Spleen (tissue), 11 donors: ENCODE data around the gene ADRA1B. TPM values are rescaled to one million over a fixed set of nuclear protein-coding genes. Genes with fewer than 3 reads are reported as not detected.

Experiments
- DNase-seq: peaks from one replicate; pipeline ENCODE4 v3.0.0-alpha.2; 2020
- H3K27ac ChIP-seq, 8 donors: fragments of 200-600 bp; sonication (generic) in 7 of 8; 1 replicate in 4 of 8; 2 replicates in 4 of 8; pipeline versions ENCODE4 v1.5.0 to v1.8.0; 2016 to 2021; ENCODE audit warnings: inconsistent platforms in 4 of 8, mild to moderate bottlenecking in 4 of 8, moderate library complexity in 1 of 8
- H3K27me3 ChIP-seq, 7 donors: fragments of 200-600 bp; sonication (generic) in 6 of 7; replicated peaks in 1 of 7; 1 replicate in 4 of 7; 2 replicates in 3 of 7; pipeline versions ENCODE4 v1.5.0 to v1.8.0; 2016 to 2021; ENCODE audit warnings: inconsistent platforms in 3 of 7, mild to moderate bottlenecking in 1 of 7
- H3K36me3 ChIP-seq, 6 donors: fragments of 200-600 bp; sonication (generic) in 5 of 6; 1 replicate in 4 of 6; 2 replicates in 2 of 6; pipeline versions ENCODE4 v1.5.0 to v1.8.0; 2016 to 2021; ENCODE audit warnings: inconsistent platforms in 2 of 6
- H3K4me1 ChIP-seq, 6 donors: fragments of 200-600 bp; sonication (generic) in 5 of 6; 1 replicate in 3 of 6; 2 replicates in 3 of 6; pipeline versions ENCODE4 v1.5.0 to v1.8.0; 2016 to 2021; ENCODE audit warnings: inconsistent platforms in 3 of 6
- H3K4me3 ChIP-seq, 8 donors: fragments of 200-600 bp; sonication (generic) in 7 of 8; 1 replicate in 4 of 8; 2 replicates in 4 of 8; pipeline versions ENCODE4 v1.5.0 to v1.8.0; 2016 to 2021; ENCODE audit warnings: inconsistent platforms in 4 of 8, mild to moderate bottlenecking in 4 of 8, moderate library complexity in 2 of 8
- H3K9me3 ChIP-seq, 8 donors: fragments of 200-600 bp; sonication (generic) in 7 of 8; 1 replicate in 4 of 8; 2 replicates in 4 of 8; pipeline versions ENCODE4 v1.5.0 to v1.8.0; 2016 to 2021; ENCODE audit warnings: inconsistent platforms in 4 of 8
- CTCF ChIP-seq, 11 experiments: fragments of 200-600 bp in 7 of 11; fragments of 450-650 bp in 4 of 11; sonication (generic) in 4 of 11; IDR thresholded peaks in 8 of 11; conservative IDR thresholded peaks in 3 of 11; 1 replicate in 7 of 11; 2 replicates in 4 of 11; pipeline versions ENCODE4 v1.4.0 to v1.8.0; 2016 to 2021; ENCODE audit warnings: antibody characterized with exemption in 11 of 11, inconsistent platforms in 4 of 11, mild to moderate bottlenecking in 1 of 11
- POLR2A ChIP-seq, 3 donors: fragments of 450-650 bp; IDR thresholded peaks; one replicate each; pipeline ENCODE4 v1.5.1; 2017; ENCODE audit warnings: antibody characterized with exemption in 3 of 3, mild to moderate bottlenecking in 1 of 3
- POLR2AphosphoS5 ChIP-seq, 3 donors: sonication (generic); formaldehyde crosslinking; IDR thresholded peaks; one replicate each; pipeline ENCODE4 v1.5.1; 2017; ENCODE audit warnings: antibody characterized with exemption in 3 of 3
- WGBS, 5 donors: extraction: QIAGEN DNeasy Blood & Tissue Kit in 3 of 5; methylation state at CpG; one replicate each; pipeline versions ENCODE4 v1.1.5 to v1.1.7; 2013 to 2018; 5-methylcytosine and 5-hydroxymethylcytosine counted together
- intact Hi-C: fragments of 100-400 bp; cut with DNase I; formaldehyde crosslinking; loops from one replicate; pipeline ENCODE4 v1.15.0; 2023; ENCODE audit warnings: low total_unique reads
- polyA plus RNA-seq, 3 donors: library from polyadenylated mRNA; stranded (reverse); fragments of 200-250 nt; gene quantifications; one replicate each; pipeline ENCODE4 v1.2.1, GENCODE V29; 2013
- total RNA-seq, 7 donors: library from RNA; depleted of rRNA in 3 of 7; stranded (reverse); fragments of >200 nt in 3 of 7; fragmentation: NEBNext Ultra II Directional in 4 of 7; extraction: Animal tissue kit (Norgen Biotek cat#: 25700) in 4 of 7; gene quantifications; one replicate each; pipeline versions ENCODE4 v1.1.0 to v1.2.1, GENCODE V29; 2016 to 2021
- donor health status: healthy with polysubstance abuse.
- donor health status: DM: no; HTN: no; CAD: no; lungs with moderate emphysema.
- donor health status: DM: no; HTN: no; CAD: no.
- donor health status: Bipolar disorder and iron deficiency.
- donor health status: healthy.
- donor health status: DM: no; HTN: no; CAD: no.
- donor health status: DM: yes; HTN: yes; CAD: no.

The ADRA1B gene
- total and polyA plus RNA-seq, 10 donors: 0.65 to 39.6 (median 11.7) TPM

GRCh38 chr5:159899067-159900049 lies 16.9 kb upstream of the ADRA1B start:
- Histone ChIP-seq H3K27ac (no peak overlapping the region), H3K27me3 (peaks cover 0 to 8% (median 0%) of the 10 kb centered on the region in 7 donors), H3K4me3 (no peak overlapping the region), H3K36me3 (no peaks in the 10 kb centered on the region), H3K4me1 (no peaks in the 10 kb centered on the region), H3K9me3 (no peaks in the 10 kb centered on the region)
- TF ChIP-seq POLR2AphosphoS5 (IDR thresholded peaks at IDR 0.05) (no peak), POLR2A (IDR thresholded peaks at IDR 0.05) (no peak), CTCF (IDR thresholded peaks at IDR 0.05 in 8 of 11, conservative IDR thresholded peaks at IDR 0.05 in 3 of 11) (no peak)
- no peak for DNase-seq
- 79 to 95% (median 87%) methylated on average over 4 of the region's 4 CpGs for WGBS, 5 donors
- intact Hi-C loops: no loop called here

GRCh38 chr5:159901308-159901707 lies 15.0 kb upstream of the ADRA1B start:
- intact Hi-C loops: no loop called here
- H3K27ac ChIP-seq: no peak overlapping the region
- peaks cover 0 to 8% (median 0%) of the 10 kb centered on the region in 7 donors for H3K27me3 ChIP-seq
- 53 to 84% (median 69%) methylated on average over 1 of the region's 1 CpG for WGBS, 5 donors
- H3K9me3 ChIP-seq: no peaks in the 10 kb centered on the region
- no peak for DNase-seq
- H3K4me1 ChIP-seq: no peaks in the 10 kb centered on the region
- no peaks in the 10 kb centered on the region for H3K36me3 ChIP-seq
- TF ChIP-seq POLR2A (IDR thresholded peaks at IDR 0.05): no peak
- TF ChIP-seq CTCF (IDR thresholded peaks at IDR 0.05 in 8 of 11, conservative IDR thresholded peaks at IDR 0.05 in 3 of 11): no peak
- TF ChIP-seq POLR2AphosphoS5 (IDR thresholded peaks at IDR 0.05): no peak
- no peak overlapping the region for H3K4me3 ChIP-seq

- Histone ChIP-seq H3K27ac (no peak overlapping the region), H3K9me3 (no peaks in the 10 kb centered on the region), H3K36me3 (no peaks in the 10 kb centered on the region), H3K4me3 (no peak overlapping the region), H3K27me3 (peaks cover 0 to 8% (median 0%) of the 10 kb centered on the region in 7 donors), H3K4me1 (no peaks in the 10 kb centered on the region)
- intact Hi-C loops: no loop called here
- no peak for TF ChIP-seq POLR2A (IDR thresholded peaks at IDR 0.05)
- no peak for TF ChIP-seq POLR2AphosphoS5 (IDR thresholded peaks at IDR 0.05)
- no peak for TF ChIP-seq CTCF (IDR thresholded peaks at IDR 0.05 in 8 of 11, conservative IDR thresholded peaks at IDR 0.05 in 3 of 11)
- no peak for DNase-seq
These were observed 14.5 kb upstream of the ADRA1B start for GRCh38 chr5:159901772-159902171.

GRCh38 chr5:159902444-159903121 lies 13.7 kb upstream of the ADRA1B start:
- DNase-seq: no peak
- Histone ChIP-seq H3K27ac (no peak overlapping the region), H3K4me1 (no peaks in the 10 kb centered on the region), H3K36me3 (no peaks in the 10 kb centered on the region), H3K27me3 (peaks cover 0 to 8% (median 0%) of the 10 kb centered on the region in 7 donors), H3K4me3 (no peak overlapping the region), H3K9me3 (no peaks in the 10 kb centered on the region)
- WGBS, 5 donors: 57 to 83% (median 71%) methylated on average over 7 to 8 of the region's 8 CpGs
- intact Hi-C loops: no loop called here
- TF ChIP-seq POLR2AphosphoS5 (IDR thresholded peaks at IDR 0.05) (no peak), POLR2A (IDR thresholded peaks at IDR 0.05) (no peak), CTCF (IDR thresholded peaks at IDR 0.05 in 8 of 11, conservative IDR thresholded peaks at IDR 0.05 in 3 of 11) (no peak)
